DOHH2 (cell line): ENCODE data around the gene PDIK1L.

Experiments
- H3F3A ChIP-seq: fragments of 200-600 bp; sonication (generic), shearing (Covaris generic); 2 replicates; pipeline ENCODE4 v1.6.0; 2016; ENCODE audit warnings: antibody characterized with exemption, mild to moderate bottlenecking; ENCODE audit not compliant: control insufficient read depth, insufficient read depth
- H3K27ac ChIP-seq: fragments of 200-600 bp; sonication (generic); 2 replicates; pipeline ENCODE4 v1.5.1; 2014; ENCODE audit warnings: low read depth, mild to moderate bottlenecking, low read length, moderate library complexity
- H3K27me3 ChIP-seq: fragments of 200-600 bp; sonication (generic); 2 replicates; pipeline ENCODE4 v1.6.1; 2014; ENCODE audit warnings: mild to moderate bottlenecking, low read length, mixed read lengths; ENCODE audit not compliant: control insufficient read depth
- H3K36me3 ChIP-seq: fragments of 200-600 bp; sonication (generic); 2 replicates; pipeline ENCODE4 v1.6.1; 2014; ENCODE audit warnings: mild to moderate bottlenecking, low read length, moderate library complexity, mixed read lengths; ENCODE audit not compliant: control insufficient read depth
- H3K4me1 ChIP-seq: fragments of 200-600 bp; sonication (generic); 2 replicates; pipeline ENCODE4 v1.6.1; 2014; ENCODE audit warnings: mild to moderate bottlenecking, low read length, mixed read lengths; ENCODE audit not compliant: control insufficient read depth
- H3K4me2 ChIP-seq: fragments of 200-600 bp; sonication (generic); 2 replicates; pipeline ENCODE4 v1.6.0; 2014; ENCODE audit warnings: mild to moderate bottlenecking, low read length, moderate library complexity
- H3K4me3 ChIP-seq: fragments of 200-600 bp; sonication (generic); 2 replicates; pipeline ENCODE4 v1.5.1; 2014; ENCODE audit warnings: mild to moderate bottlenecking, low read length, mixed read lengths
- H3K79me2 ChIP-seq: fragments of 200-600 bp; sonication (generic); 2 replicates; pipeline ENCODE4 v1.6.1; 2014; ENCODE audit warnings: mild to moderate bottlenecking, low read length, mixed read lengths; ENCODE audit not compliant: control insufficient read depth
- H3K9me2 ChIP-seq: fragments of 200-600 bp; sonication (generic); replicated peaks from 2 replicates; pipeline ENCODE4 v1.6.1; 2014; ENCODE audit warnings: mild to moderate bottlenecking, low read length, mixed read lengths; ENCODE audit not compliant: control insufficient read depth
- H3K9me3 ChIP-seq: fragments of 200-600 bp; sonication (generic); 2 replicates; pipeline ENCODE4 v1.6.1; 2014; ENCODE audit warnings: antibody characterized with exemption, low read length, mixed read lengths; ENCODE audit not compliant: control insufficient read depth, insufficient read depth
- H4K20me1 ChIP-seq: fragments of 200-600 bp; sonication (generic); 2 replicates; pipeline ENCODE4 v1.6.0; 2014; ENCODE audit warnings: low read depth, mild to moderate bottlenecking, antibody characterized with exemption, low read length, moderate library complexity; ENCODE audit not compliant: control insufficient read depth, insufficient read depth
- CTCF ChIP-seq: fragments of 200-600 bp; sonication (generic); IDR thresholded peaks from one replicate; pipeline ENCODE4 v1.5.1; 2014; ENCODE audit warnings: antibody characterized with exemption, mild to moderate bottlenecking, low read depth, low read length; ENCODE audit not compliant: poor library complexity, severe bottlenecking
- EZH2phosphoT487 ChIP-seq: fragments of 200-600 bp; sonication (generic); IDR thresholded peaks from 2 replicates; pipeline ENCODE4 v1.6.1; 2017; ENCODE audit warnings: borderline replicate concordance, mild to moderate bottlenecking, antibody characterized with exemption, low read length, moderate library complexity, mixed read lengths

The PDIK1L gene

GRCh38 chr1:26129778-26130177 lies 18.2 kb downstream of the PDIK1L start:
- peaks cover 2% of the 10 kb centered on the region; the same call in 1 of the 2 replicates for H3K79me2 ChIP-seq
- no peak overlapping the region for H3K4me2 ChIP-seq
- H3K9me3 ChIP-seq = no peaks in the 10 kb centered on the region
- peaks cover 3% of the 10 kb centered on the region for H3K36me3 ChIP-seq
- H3K9me2 ChIP-seq = no peaks in the 10 kb centered on the region
- H3F3A ChIP-seq = peaks cover 15% of the 10 kb centered on the region
- no peaks in the 10 kb centered on the region for H3K27me3 ChIP-seq
- H3K27ac ChIP-seq = no peak overlapping the region
- TF ChIP-seq CTCF (no peak), EZH2phosphoT487 (no peak)
- H3K4me3 ChIP-seq = no peak overlapping the region
- peaks cover 34% of the 10 kb centered on the region for H3K4me1 ChIP-seq
- no peaks in the 10 kb centered on the region for H4K20me1 ChIP-seq

- Histone ChIP-seq H3K36me3 (no peaks in the 10 kb centered on the region), H4K20me1 (no peaks in the 10 kb centered on the region), H3K4me1 (peaks cover 27% of the 10 kb centered on the region), H3K9me3 (no peaks in the 10 kb centered on the region), H3K4me2 (no peak overlapping the region), H3K4me3 (no peak overlapping the region), H3K79me2 (no peaks in the 10 kb centered on the region), H3K27me3 (no peaks in the 10 kb centered on the region), H3K27ac (no peak overlapping the region), H3K9me2 (no peaks in the 10 kb centered on the region), H3F3A (peaks cover 8% of the 10 kb centered on the region)
- TF ChIP-seq EZH2phosphoT487 = no peak
- TF ChIP-seq CTCF = no peak
Observed at GRCh38 chr1:26130695-26131094, 19.1 kb downstream of the PDIK1L start.

- H3K4me3 ChIP-seq = no peak overlapping the region
- no peaks in the 10 kb centered on the region for H3K27me3 ChIP-seq
- no peaks in the 10 kb centered on the region for H3K9me2 ChIP-seq
- H3K4me2 ChIP-seq = 0 out of 2 replicates have a peak overlapping the region, but pooled peaks have one; percentile 7
- no peaks in the 10 kb centered on the region for H3K79me2 ChIP-seq
- no peak for TF ChIP-seq CTCF
- no peak for TF ChIP-seq EZH2phosphoT487
- H3K4me1 ChIP-seq = peaks cover 11% of the 10 kb centered on the region
- H3K27ac ChIP-seq = no peak overlapping the region
- H4K20me1 ChIP-seq = no peaks in the 10 kb centered on the region
- no peaks in the 10 kb centered on the region for H3K36me3 ChIP-seq
- H3K9me3 ChIP-seq = no peaks in the 10 kb centered on the region
- H3F3A ChIP-seq = no peaks in the 10 kb centered on the region
Observed at GRCh38 chr1:26132128-26132833, 20.7 kb downstream of the PDIK1L start.
